ENCODE results near the gene ZBTB25. TPM values are rescaled to one million over a fixed set of nuclear protein-coding genes. Genes with fewer than 3 reads are reported as not detected.

The ZBTB25 gene
- total RNA-seq, 1 experiment from 2014 or later = 10.0 TPM

DNA sequence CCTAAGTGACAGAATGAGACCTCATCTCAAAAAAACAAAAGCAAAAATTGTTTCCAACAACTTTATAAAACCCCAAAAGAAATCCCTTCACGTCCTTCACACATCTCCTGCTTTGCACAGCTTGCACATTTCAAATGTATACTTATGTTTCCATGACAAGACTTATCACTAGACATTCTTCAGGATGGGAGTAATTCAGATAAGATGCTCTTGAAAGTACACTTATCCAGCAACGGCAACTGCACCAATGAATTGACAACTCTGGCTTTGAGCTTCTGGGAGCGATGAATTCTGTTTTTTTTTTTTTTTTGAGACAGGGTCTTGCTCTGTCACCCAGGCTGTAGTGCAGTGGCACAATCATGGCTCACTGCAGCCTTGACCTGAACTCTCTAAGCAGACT lies 69.1 kb downstream of the ZBTB25 start:
- Mint-ChIP-seq H3K27ac (ENCODE audit: unreplicated experiment) (peak overlapping the region; percentile 84), H3K9me3 (ENCODE audit: unreplicated experiment) (no peaks in the 10 kb centered on the region), H3K36me3 (ENCODE audit: insufficient read depth, unreplicated experiment) (peaks cover 84% of the 10 kb centered on the region), H3K4me3 (ENCODE audit: unreplicated experiment) (peak overlapping the region; percentile 14), H3K4me1 (ENCODE audit: low read depth, unreplicated experiment) (peaks cover 15% of the 10 kb centered on the region), H3K27me3 (ENCODE audit: insufficient read depth, unreplicated experiment) (no peaks in the 10 kb centered on the region)
- no TSS peak for BruUV-seq (replicated peaks)
- peaks cover 55% of the 10 kb centered on the region for H3K4me1 ChIP-seq
- TF ChIP-seq, protein P1, sequence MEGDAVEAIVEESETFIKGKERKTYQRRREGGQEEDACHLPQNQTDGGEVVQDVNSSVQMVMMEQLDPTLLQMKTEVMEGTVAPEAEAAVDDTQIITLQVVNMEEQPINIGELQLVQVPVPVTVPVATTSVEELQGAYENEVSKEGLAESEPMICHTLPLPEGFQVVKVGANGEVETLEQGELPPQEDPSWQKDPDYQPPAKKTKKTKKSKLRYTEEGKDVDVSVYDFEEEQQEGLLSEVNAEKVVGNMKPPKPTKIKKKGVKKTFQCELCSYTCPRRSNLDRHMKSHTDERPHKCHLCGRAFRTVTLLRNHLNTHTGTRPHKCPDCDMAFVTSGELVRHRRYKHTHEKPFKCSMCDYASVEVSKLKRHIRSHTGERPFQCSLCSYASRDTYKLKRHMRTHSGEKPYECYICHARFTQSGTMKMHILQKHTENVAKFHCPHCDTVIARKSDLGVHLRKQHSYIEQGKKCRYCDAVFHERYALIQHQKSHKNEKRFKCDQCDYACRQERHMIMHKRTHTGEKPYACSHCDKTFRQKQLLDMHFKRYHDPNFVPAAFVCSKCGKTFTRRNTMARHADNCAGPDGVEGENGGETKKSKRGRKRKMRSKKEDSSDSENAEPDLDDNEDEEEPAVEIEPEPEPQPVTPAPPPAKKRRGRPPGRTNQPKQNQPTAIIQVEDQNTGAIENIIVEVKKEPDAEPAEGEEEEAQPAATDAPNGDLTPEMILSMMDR (IDR thresholded peaks at IDR 0.05; ENCODE audit: insufficient read depth in 1 of 2, low read depth in 1 of 2, low read length in 1 of 2, severe bottlenecking in 1 of 2, unreplicated experiment in 1 of 2) = no peak
- H3K4me3 ChIP-seq (ENCODE audit: low read depth, low read length) = no peak overlapping the region
- peak in 1 of 2 experiments; percentile 22 for DNase-seq
- intact Hi-C loops (cut with micrococcal nuclease; ENCODE audit: unreplicated experiment) = no loop called here
- H3K36me3 ChIP-seq (ENCODE audit: control insufficient read depth, insufficient read depth, low read length) = peaks cover 3% of the 10 kb centered on the region
- CTCF ChIA-PET = interaction anchor here (0.7 to 1.3 kb wide), 3 partner anchors 47 to 464 kb away, joined by 3 to 4 read pairs (median 3); no protein-coding TSS in a partner anchor
- POLR2A ChIA-PET = interaction anchor here (0.6 kb wide), 1 partner anchor 47 kb away, joined by 3 read pairs; no protein-coding TSS in a partner anchor
- H3K9me3 ChIP-seq = no peaks in the 10 kb centered on the region
- no peaks in the 10 kb centered on the region for H3K27me3 ChIP-seq (replicated peaks; ENCODE audit: control insufficient read depth, insufficient read depth, low read length)

DNA sequence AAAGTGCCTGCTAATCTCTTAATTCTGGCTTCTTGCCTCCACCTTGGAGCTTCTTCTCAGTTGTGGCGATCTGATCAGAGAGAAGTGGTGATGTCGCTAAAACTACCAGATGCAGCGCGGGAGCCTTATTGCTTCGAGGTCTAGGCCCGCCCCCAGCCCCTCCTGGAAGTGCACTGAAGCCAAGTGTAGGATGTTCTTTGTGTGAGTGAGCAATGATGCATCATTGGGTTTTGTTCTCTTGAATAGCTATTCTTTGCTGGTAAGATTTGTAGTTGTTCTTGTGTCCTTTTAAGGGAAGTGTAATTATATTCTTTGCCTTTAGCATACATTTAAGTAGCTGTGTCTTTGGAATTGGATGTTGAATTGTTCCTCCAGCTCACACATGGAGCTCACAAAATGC lies 79.7 kb downstream of the ZBTB25 start:
- no peak overlapping the region for H3K4me3 ChIP-seq (ENCODE audit: low read depth, low read length)
- ChIA-PET CTCF (no interaction called here), POLR2A (no interaction called here)
- no peaks in the 10 kb centered on the region for H3K9me3 Mint-ChIP-seq (ENCODE audit: unreplicated experiment)
- intact Hi-C loops (cut with micrococcal nuclease; ENCODE audit: unreplicated experiment) = no loop called here
- H3K36me3 ChIP-seq (ENCODE audit: control insufficient read depth, insufficient read depth, low read length) = no peaks in the 10 kb centered on the region
- no peak overlapping the region for H3K4me3 Mint-ChIP-seq (ENCODE audit: unreplicated experiment)
- H3K4me1 ChIP-seq = no peaks in the 10 kb centered on the region
- H3K36me3 Mint-ChIP-seq (ENCODE audit: insufficient read depth, unreplicated experiment) = peaks cover 89% of the 10 kb centered on the region
- H3K27me3 Mint-ChIP-seq (ENCODE audit: insufficient read depth, unreplicated experiment) = no peaks in the 10 kb centered on the region
- no peaks in the 10 kb centered on the region for H3K9me3 ChIP-seq
- no peaks in the 10 kb centered on the region for H3K27me3 ChIP-seq (replicated peaks; ENCODE audit: control insufficient read depth, insufficient read depth, low read length)
- H3K4me1 Mint-ChIP-seq (ENCODE audit: low read depth, unreplicated experiment) = no peaks in the 10 kb centered on the region
- H3K27ac Mint-ChIP-seq (ENCODE audit: unreplicated experiment) = no peak overlapping the region
- BruUV-seq (replicated peaks) = no TSS peak
- DNase-seq = no peak
- TF ChIP-seq, protein P1 (IDR thresholded peaks at IDR 0.05; ENCODE audit: insufficient read depth in 1 of 2, low read depth in 1 of 2, low read length in 1 of 2, severe bottlenecking in 1 of 2, unreplicated experiment in 1 of 2) = no peak

DNA sequence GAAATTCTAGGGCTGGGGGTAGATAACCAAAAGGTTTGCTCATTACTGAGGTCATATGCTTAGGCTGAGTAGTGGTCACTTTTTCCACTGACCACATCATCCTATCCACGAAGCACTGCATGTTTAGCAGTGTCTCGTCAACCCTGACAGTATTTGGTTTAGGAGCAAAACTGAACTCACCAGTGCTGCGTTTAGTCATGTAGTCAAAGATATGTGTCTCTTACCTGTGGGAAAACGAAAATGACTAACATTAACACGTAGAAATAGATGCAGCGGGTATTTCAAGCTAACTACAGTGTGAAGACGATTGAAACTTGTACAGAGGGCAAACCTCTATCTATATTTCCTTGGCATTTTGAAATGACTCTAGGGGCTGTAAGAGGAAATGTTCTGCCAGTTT lies 80.9 kb downstream of the ZBTB25 start:
- H3K4me3 Mint-ChIP-seq (ENCODE audit: unreplicated experiment) = no peak overlapping the region
- peaks cover 93% of the 10 kb centered on the region for H3K36me3 Mint-ChIP-seq (ENCODE audit: insufficient read depth, unreplicated experiment)
- no peak overlapping the region for H3K27ac Mint-ChIP-seq (ENCODE audit: unreplicated experiment)
- H3K4me1 Mint-ChIP-seq (ENCODE audit: low read depth, unreplicated experiment) = no peaks in the 10 kb centered on the region
- intact Hi-C loops (cut with micrococcal nuclease; ENCODE audit: unreplicated experiment) = no loop called here
- Histone ChIP-seq H3K4me1 (no peaks in the 10 kb centered on the region), H3K36me3 (ENCODE audit: control insufficient read depth, insufficient read depth, low read length) (peaks cover 2% of the 10 kb centered on the region), H3K4me3 (ENCODE audit: low read depth, low read length) (no peak overlapping the region), H3K27me3 (replicated peaks; ENCODE audit: control insufficient read depth, insufficient read depth, low read length) (no peaks in the 10 kb centered on the region), H3K9me3 (no peaks in the 10 kb centered on the region)
- TF ChIP-seq, protein P1 (IDR thresholded peaks at IDR 0.05; ENCODE audit: insufficient read depth in 1 of 2, low read depth in 1 of 2, low read length in 1 of 2, severe bottlenecking in 1 of 2, unreplicated experiment in 1 of 2) = no peak
- no TSS peak for BruUV-seq (replicated peaks)
- ChIA-PET CTCF (no interaction called here), POLR2A (no interaction called here)
- H3K9me3 Mint-ChIP-seq (ENCODE audit: unreplicated experiment) = no peaks in the 10 kb centered on the region
- no peak for DNase-seq
- no peaks in the 10 kb centered on the region for H3K27me3 Mint-ChIP-seq (ENCODE audit: insufficient read depth, unreplicated experiment)

All from Caco-2 (cell line).